ENCODE results near the gene ELOVL2.

DNA sequence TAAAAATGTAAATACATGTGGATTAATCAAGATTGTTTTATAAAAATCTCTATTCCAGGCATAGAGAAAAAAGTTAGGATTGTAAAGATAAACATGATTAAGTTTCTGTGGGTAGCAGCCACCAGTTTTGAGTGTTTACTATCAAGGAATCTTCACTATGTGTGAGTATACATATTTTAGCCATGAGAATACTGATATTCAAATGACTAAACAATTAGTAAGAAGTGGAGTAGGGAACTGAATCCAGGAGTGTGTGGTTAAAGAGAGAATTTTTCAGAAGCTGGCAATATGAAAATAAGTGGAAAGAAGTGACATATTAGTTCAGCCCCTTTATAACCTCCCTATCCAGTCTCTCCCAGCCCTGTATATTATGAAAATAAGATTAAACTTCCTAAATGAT lies 10.3 kb downstream of the ELOVL2 start:
- no peak for TF ChIP-seq CTCF (IDR thresholded peaks at IDR 0.05; ENCODE audit: insufficient read depth, low read length, poor library complexity, severe bottlenecking)
- TF ChIP-seq EZH2phosphoT487 (conservative IDR thresholded peaks at IDR 0.05; ENCODE audit: low read length): no peak

Data from SU-DHL-6 (cell line).